Measurements from ENCODE around the gene PPARGC1A. TPM values are rescaled to one million over a fixed set of nuclear protein-coding genes. Genes with fewer than 3 reads are reported as not detected.

PPARGC1A gene
- total and polyA plus RNA-seq, 7 donors: 2.0 to 8.6 (median 4.7) TPM

GRCh38 chr4:23814587-23814986, 75.3 kb downstream of the PPARGC1A start:
- peaks cover 0 to 8% (median 0%) of the 10 kb centered on the region in 4 donors for H3K4me1 ChIP-seq
- no peak overlapping the region for H3K27ac ChIP-seq
- H3K27me3 ChIP-seq: no peaks in the 10 kb centered on the region
- intact Hi-C loops (cut with DNase I): no loop called here
- H3K36me3 ChIP-seq: peaks cover 0 to 21% (median 0%) of the 10 kb centered on the region in 4 donors
- TF ChIP-seq POLR2AphosphoS5 (IDR thresholded peaks at IDR 0.05): no peak
- TF ChIP-seq POLR2A (IDR thresholded peaks at IDR 0.05): no peak
- TF ChIP-seq EP300 (IDR thresholded peaks at IDR 0.05): no peak
- TF ChIP-seq, protein P1, sequence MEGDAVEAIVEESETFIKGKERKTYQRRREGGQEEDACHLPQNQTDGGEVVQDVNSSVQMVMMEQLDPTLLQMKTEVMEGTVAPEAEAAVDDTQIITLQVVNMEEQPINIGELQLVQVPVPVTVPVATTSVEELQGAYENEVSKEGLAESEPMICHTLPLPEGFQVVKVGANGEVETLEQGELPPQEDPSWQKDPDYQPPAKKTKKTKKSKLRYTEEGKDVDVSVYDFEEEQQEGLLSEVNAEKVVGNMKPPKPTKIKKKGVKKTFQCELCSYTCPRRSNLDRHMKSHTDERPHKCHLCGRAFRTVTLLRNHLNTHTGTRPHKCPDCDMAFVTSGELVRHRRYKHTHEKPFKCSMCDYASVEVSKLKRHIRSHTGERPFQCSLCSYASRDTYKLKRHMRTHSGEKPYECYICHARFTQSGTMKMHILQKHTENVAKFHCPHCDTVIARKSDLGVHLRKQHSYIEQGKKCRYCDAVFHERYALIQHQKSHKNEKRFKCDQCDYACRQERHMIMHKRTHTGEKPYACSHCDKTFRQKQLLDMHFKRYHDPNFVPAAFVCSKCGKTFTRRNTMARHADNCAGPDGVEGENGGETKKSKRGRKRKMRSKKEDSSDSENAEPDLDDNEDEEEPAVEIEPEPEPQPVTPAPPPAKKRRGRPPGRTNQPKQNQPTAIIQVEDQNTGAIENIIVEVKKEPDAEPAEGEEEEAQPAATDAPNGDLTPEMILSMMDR (IDR thresholded peaks at IDR 0.05): no peak
- no peaks in the 10 kb centered on the region for H3K9me3 ChIP-seq
- H3K4me3 ChIP-seq: no peak overlapping the region
- 91 to 95% methylated on average over 2 of the region's 2 CpGs for WGBS, 2 donors
- DNase-seq: no peak

DNA sequence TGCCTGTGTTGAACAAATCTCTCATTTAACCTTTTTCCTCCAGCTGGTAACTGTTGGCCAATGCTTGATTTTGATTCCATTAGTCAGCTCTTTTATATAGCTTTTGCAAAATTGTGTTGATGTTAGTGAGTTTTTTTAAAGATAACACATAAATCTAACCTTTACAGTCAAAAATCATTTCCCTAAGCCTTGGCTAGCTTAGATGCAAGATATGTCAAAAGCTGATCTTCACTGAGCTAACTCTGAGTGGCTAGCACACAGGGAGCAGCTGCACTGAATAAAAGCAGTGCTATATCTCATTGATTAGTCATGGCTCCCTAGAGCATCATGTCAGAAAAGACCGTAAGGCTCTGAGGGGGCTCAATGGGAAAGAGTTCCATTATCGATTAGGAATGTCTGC, 78.7 kb downstream of the PPARGC1A start:
- peaks cover 0 to 21% (median 0%) of the 10 kb centered on the region in 4 donors for H3K36me3 ChIP-seq
- WGBS, 2 donors: 95 to 96% methylated on average over 2 of the region's 2 CpGs

DNA sequence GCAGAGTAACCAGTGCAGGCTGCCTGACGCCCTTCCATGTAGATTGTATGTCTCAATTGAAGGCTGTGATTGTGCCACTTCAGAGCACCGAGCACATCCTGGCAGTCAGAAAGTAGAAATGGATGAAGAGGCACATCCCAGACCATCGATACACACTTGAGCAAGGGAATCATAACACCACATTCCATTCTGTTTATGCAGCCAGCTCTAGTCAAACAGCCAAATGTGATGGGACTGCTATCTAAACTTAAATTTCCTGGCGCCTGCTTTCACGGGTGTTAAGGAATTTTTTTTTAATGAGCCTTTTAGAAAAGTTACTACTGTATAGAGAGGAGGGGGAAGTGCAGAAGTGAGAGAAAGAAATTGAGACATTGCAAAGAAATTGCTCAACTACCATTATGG, 84.4 kb downstream of the PPARGC1A start:
- Histone ChIP-seq H3K36me3 (no peaks in the 10 kb centered on the region), H3K4me1 (no peaks in the 10 kb centered on the region), H3K27ac (peak overlapping the region in 1 of 4 donors; percentile 16), H3K9me3 (no peaks in the 10 kb centered on the region), H3K4me3 (no peak overlapping the region), H3K27me3 (no peaks in the 10 kb centered on the region)
- WGBS, 2 donors: 78 to 87% methylated on average over 5 of the region's 5 CpGs
- TF ChIP-seq, protein P1 (IDR thresholded peaks at IDR 0.05): no peak
- TF ChIP-seq POLR2AphosphoS5 (IDR thresholded peaks at IDR 0.05) (no peak), EP300 (IDR thresholded peaks at IDR 0.05) (no peak), POLR2A (IDR thresholded peaks at IDR 0.05) (no peak)
- DNase-seq: no peak
- intact Hi-C loops (cut with DNase I): no loop called here

More for the DNA sequence above, 78.7 kb downstream of the PPARGC1A start:
- no peaks in the 10 kb centered on the region for H3K4me1 ChIP-seq
- no peak for DNase-seq
- intact Hi-C loops (cut with DNase I): no loop called here
- no peaks in the 10 kb centered on the region for H3K27me3 ChIP-seq
- H3K9me3 ChIP-seq: no peaks in the 10 kb centered on the region
- H3K4me3 ChIP-seq: no peak overlapping the region
- no peak overlapping the region for H3K27ac ChIP-seq
- TF ChIP-seq EP300 (IDR thresholded peaks at IDR 0.05) (no peak), POLR2AphosphoS5 (IDR thresholded peaks at IDR 0.05) (no peak), POLR2A (IDR thresholded peaks at IDR 0.05) (no peak)
- TF ChIP-seq, protein P1 (IDR thresholded peaks at IDR 0.05): no peak

- no peaks in the 10 kb centered on the region for H3K27me3 ChIP-seq
- intact Hi-C loops (cut with DNase I): no loop called here
- peak; percentile 65 for DNase-seq
These were observed 100.1 kb downstream of the PPARGC1A start for GRCh38 chr4:23789762-23790161.

More at GRCh38 chr4:23789762-23790161, 100.1 kb downstream of the PPARGC1A start:
- Histone ChIP-seq H3K4me1 (no peaks in the 10 kb centered on the region), H3K27ac (no peak overlapping the region), H3K9me3 (no peaks in the 10 kb centered on the region), H3K4me3 (no peak overlapping the region), H3K36me3 (peaks cover 0 to 5% (median 0%) of the 10 kb centered on the region in 4 donors)
- WGBS, 2 donors: 86 to 88% methylated on average over 5 of the region's 5 CpGs
- TF ChIP-seq EP300 (IDR thresholded peaks at IDR 0.05): no peak
- no peak for TF ChIP-seq POLR2A (IDR thresholded peaks at IDR 0.05)
- no peak for TF ChIP-seq POLR2AphosphoS5 (IDR thresholded peaks at IDR 0.05)
- TF ChIP-seq, protein P1 (IDR thresholded peaks at IDR 0.05): no peak
